Dendritic cell treated with granulocyte-macrophage colony-stimulating factor and Interleukin-4, amounts not matched to agents 40 ng/mL and 50 ng/mL, for 4 days (primary cell): Measurements from ENCODE around the gene BCL10.

Experiments
- H3K27ac Mint-ChIP-seq: one replicate; pipeline ENCODE4 v1.8.0; 2022; ENCODE audit warnings: mild to moderate bottlenecking, mixed read lengths
- H3K27me3 Mint-ChIP-seq: one replicate; pipeline ENCODE4 v1.8.0; 2022; ENCODE audit warnings: mild to moderate bottlenecking, mixed read lengths
- H3K36me3 Mint-ChIP-seq: one replicate; pipeline ENCODE4 v1.8.0; 2022; ENCODE audit warnings: low read depth, mixed read lengths
- H3K4me1 Mint-ChIP-seq: one replicate; pipeline ENCODE4 v1.8.0; 2022; ENCODE audit warnings: low read depth, mixed read lengths
- H3K4me3 Mint-ChIP-seq: one replicate; pipeline ENCODE4 v1.8.0; 2022; ENCODE audit warnings: mild to moderate bottlenecking, moderate library complexity, mixed read lengths
- H3K9me3 Mint-ChIP-seq: one replicate; pipeline ENCODE4 v1.8.0; 2022; ENCODE audit warnings: mixed read lengths
- intact Hi-C: fragments of 100-400 bp; cut with micrococcal nuclease; formaldehyde crosslinking; loops from one replicate; pipeline ENCODE4 v1.15.0; 2022

The BCL10 gene

GRCh38 chr1:85240174-85240601 is 36.2 kb downstream of the BCL10 start:
- no peak overlapping the region for H3K27ac Mint-ChIP-seq

GRCh38 chr1:85237613-85238012 is 38.8 kb downstream of the BCL10 start:
- intact Hi-C loops: no loop called here
- no peak overlapping the region for H3K4me3 Mint-ChIP-seq
- no peaks in the 10 kb centered on the region for H3K27me3 Mint-ChIP-seq
- no peaks in the 10 kb centered on the region for H3K4me1 Mint-ChIP-seq
- H3K36me3 Mint-ChIP-seq: no peaks in the 10 kb centered on the region
- no peaks in the 10 kb centered on the region for H3K9me3 Mint-ChIP-seq
- no peak overlapping the region for H3K27ac Mint-ChIP-seq

More at GRCh38 chr1:85240174-85240601, 36.2 kb downstream of the BCL10 start:
- no peaks in the 10 kb centered on the region for H3K4me1 Mint-ChIP-seq
- H3K27me3 Mint-ChIP-seq: no peaks in the 10 kb centered on the region
- intact Hi-C loops: no loop called here
- H3K9me3 Mint-ChIP-seq: no peaks in the 10 kb centered on the region
- H3K36me3 Mint-ChIP-seq: no peaks in the 10 kb centered on the region
- H3K4me3 Mint-ChIP-seq: no peak overlapping the region

GRCh38 chr1:85230305-85230977 is 46.0 kb downstream of the BCL10 start:
- no peak overlapping the region for H3K4me3 Mint-ChIP-seq
- H3K36me3 Mint-ChIP-seq: no peaks in the 10 kb centered on the region
- intact Hi-C loops: no loop called here
- H3K27me3 Mint-ChIP-seq: no peaks in the 10 kb centered on the region
- H3K9me3 Mint-ChIP-seq: no peaks in the 10 kb centered on the region
- no peaks in the 10 kb centered on the region for H3K4me1 Mint-ChIP-seq
- H3K27ac Mint-ChIP-seq: no peak overlapping the region

- H3K36me3 Mint-ChIP-seq: no peaks in the 10 kb centered on the region
- no peak overlapping the region for H3K4me3 Mint-ChIP-seq
- H3K4me1 Mint-ChIP-seq: no peaks in the 10 kb centered on the region
- H3K27me3 Mint-ChIP-seq: no peaks in the 10 kb centered on the region
- intact Hi-C loops: no loop called here
- H3K27ac Mint-ChIP-seq: no peak overlapping the region
- H3K9me3 Mint-ChIP-seq: no peaks in the 10 kb centered on the region
These were observed 46.8 kb downstream of the BCL10 start for GRCh38 chr1:85229574-85230097.

- no peaks in the 10 kb centered on the region for H3K4me1 Mint-ChIP-seq
- no peaks in the 10 kb centered on the region for H3K9me3 Mint-ChIP-seq
- intact Hi-C loops: no loop called here
- H3K36me3 Mint-ChIP-seq: no peaks in the 10 kb centered on the region
- no peaks in the 10 kb centered on the region for H3K27me3 Mint-ChIP-seq
- no peak overlapping the region for H3K27ac Mint-ChIP-seq
- no peak overlapping the region for H3K4me3 Mint-ChIP-seq
These were observed 47.5 kb downstream of the BCL10 start for GRCh38 chr1:85228972-85229371.

- Mint-ChIP-seq H3K4me1 (no peaks in the 10 kb centered on the region), H3K27ac (no peak overlapping the region), H3K27me3 (no peaks in the 10 kb centered on the region), H3K36me3 (no peaks in the 10 kb centered on the region), H3K9me3 (no peaks in the 10 kb centered on the region), H3K4me3 (no peak overlapping the region)
- intact Hi-C loops: no loop called here
These were observed 50.6 kb downstream of the BCL10 start for GRCh38 chr1:85225624-85226380.

GRCh38 chr1:85224734-85225623 is 51.5 kb downstream of the BCL10 start:
- Mint-ChIP-seq H3K9me3 (no peaks in the 10 kb centered on the region), H3K36me3 (no peaks in the 10 kb centered on the region), H3K4me3 (no peak overlapping the region), H3K27me3 (no peaks in the 10 kb centered on the region), H3K4me1 (no peaks in the 10 kb centered on the region), H3K27ac (no peak overlapping the region)
- intact Hi-C loops: no loop called here

- no peak overlapping the region for H3K4me3 Mint-ChIP-seq
- H3K27me3 Mint-ChIP-seq: no peaks in the 10 kb centered on the region
- H3K36me3 Mint-ChIP-seq: no peaks in the 10 kb centered on the region
- intact Hi-C loops: no loop called here
- H3K4me1 Mint-ChIP-seq: no peaks in the 10 kb centered on the region
- no peaks in the 10 kb centered on the region for H3K9me3 Mint-ChIP-seq
- no peak overlapping the region for H3K27ac Mint-ChIP-seq
These were observed 52.1 kb downstream of the BCL10 start for GRCh38 chr1:85224295-85224694.

GRCh38 chr1:85223334-85223733 is 53.1 kb downstream of the BCL10 start:
- no peaks in the 10 kb centered on the region for H3K9me3 Mint-ChIP-seq
- no peaks in the 10 kb centered on the region for H3K4me1 Mint-ChIP-seq
- intact Hi-C loops: no loop called here
- H3K27me3 Mint-ChIP-seq: no peaks in the 10 kb centered on the region
- H3K27ac Mint-ChIP-seq: no peak overlapping the region
- H3K4me3 Mint-ChIP-seq: no peak overlapping the region
- no peaks in the 10 kb centered on the region for H3K36me3 Mint-ChIP-seq

GRCh38 chr1:85220756-85221201 is 55.7 kb downstream of the BCL10 start:
- Mint-ChIP-seq H3K27me3 (no peaks in the 10 kb centered on the region), H3K9me3 (no peaks in the 10 kb centered on the region), H3K36me3 (no peaks in the 10 kb centered on the region), H3K4me1 (no peaks in the 10 kb centered on the region), H3K4me3 (no peak overlapping the region), H3K27ac (no peak overlapping the region)
- intact Hi-C loops: no loop called here

- Mint-ChIP-seq H3K36me3 (no peaks in the 10 kb centered on the region), H3K27ac (no peak overlapping the region), H3K27me3 (no peaks in the 10 kb centered on the region), H3K9me3 (no peaks in the 10 kb centered on the region), H3K4me3 (no peak overlapping the region), H3K4me1 (no peaks in the 10 kb centered on the region)
- intact Hi-C loops: no loop called here
These were observed 56.4 kb downstream of the BCL10 start for GRCh38 chr1:85219853-85220610.

GRCh38 chr1:85216697-85217096 is 59.7 kb downstream of the BCL10 start:
- H3K27ac Mint-ChIP-seq: no peak overlapping the region
- H3K4me1 Mint-ChIP-seq: no peaks in the 10 kb centered on the region
- no peaks in the 10 kb centered on the region for H3K27me3 Mint-ChIP-seq
- H3K4me3 Mint-ChIP-seq: no peak overlapping the region
- no peaks in the 10 kb centered on the region for H3K9me3 Mint-ChIP-seq
- intact Hi-C loops: no loop called here
- H3K36me3 Mint-ChIP-seq: no peaks in the 10 kb centered on the region
